Adrenal gland (tissue), 5 donors: ENCODE results near the gene ZNF253.

Source experiments
- POLR2A ChIP-seq, 2 donors: fragments of 450-650 bp; IDR thresholded peaks; one replicate each; pipeline ENCODE4 v1.6.1; 2017; ENCODE audit warnings: antibody characterized with exemption in 2 of 2, mild to moderate bottlenecking in 2 of 2, moderate library complexity in 1 of 2
- TF ChIP-seq, protein P1 (sequence below), 6 experiments: fragments of 450-650 bp in 4 of 6; fragments of 200-600 bp in 2 of 6; sonication (generic) in 1 of 6; IDR thresholded peaks; 1 replicate in 5 of 6; 2 replicates in 1 of 6; pipeline versions ENCODE4 v1.5.1 to v1.8.0; 2016 to 2021; ENCODE audit warnings: antibody characterized with exemption in 6 of 6, mild to moderate bottlenecking in 2 of 6, moderate library complexity in 1 of 6
- donor health status: DM: no; HTN: no; CAD: no.

DNA sequence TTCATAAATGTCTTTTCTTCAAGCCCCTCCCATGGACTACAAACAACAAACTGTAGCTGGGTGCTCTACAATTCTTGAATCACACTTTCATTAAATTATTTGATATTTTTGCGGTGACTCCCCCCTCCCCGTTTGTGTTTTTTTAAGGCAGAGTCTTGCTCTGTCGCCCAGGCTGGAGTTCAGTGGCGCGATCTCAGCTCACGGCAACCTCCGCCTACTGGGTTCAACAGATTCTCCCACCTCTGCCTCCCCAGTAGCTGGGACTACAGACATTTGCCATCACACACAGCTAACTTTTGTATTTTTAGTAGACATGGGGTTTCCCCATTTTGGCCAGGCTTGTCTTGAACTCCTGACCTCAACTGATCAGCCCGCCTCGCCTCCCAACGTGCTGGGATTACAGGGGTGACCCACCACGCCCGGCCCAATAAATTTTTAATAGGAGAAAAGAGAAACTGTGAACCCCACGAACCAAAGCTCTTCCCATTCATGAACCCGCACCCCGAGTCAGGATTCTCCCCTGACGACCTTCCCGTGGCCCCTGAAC lies 44.8 kb upstream of the ZNF253 start:
- TF ChIP-seq, protein P1, sequence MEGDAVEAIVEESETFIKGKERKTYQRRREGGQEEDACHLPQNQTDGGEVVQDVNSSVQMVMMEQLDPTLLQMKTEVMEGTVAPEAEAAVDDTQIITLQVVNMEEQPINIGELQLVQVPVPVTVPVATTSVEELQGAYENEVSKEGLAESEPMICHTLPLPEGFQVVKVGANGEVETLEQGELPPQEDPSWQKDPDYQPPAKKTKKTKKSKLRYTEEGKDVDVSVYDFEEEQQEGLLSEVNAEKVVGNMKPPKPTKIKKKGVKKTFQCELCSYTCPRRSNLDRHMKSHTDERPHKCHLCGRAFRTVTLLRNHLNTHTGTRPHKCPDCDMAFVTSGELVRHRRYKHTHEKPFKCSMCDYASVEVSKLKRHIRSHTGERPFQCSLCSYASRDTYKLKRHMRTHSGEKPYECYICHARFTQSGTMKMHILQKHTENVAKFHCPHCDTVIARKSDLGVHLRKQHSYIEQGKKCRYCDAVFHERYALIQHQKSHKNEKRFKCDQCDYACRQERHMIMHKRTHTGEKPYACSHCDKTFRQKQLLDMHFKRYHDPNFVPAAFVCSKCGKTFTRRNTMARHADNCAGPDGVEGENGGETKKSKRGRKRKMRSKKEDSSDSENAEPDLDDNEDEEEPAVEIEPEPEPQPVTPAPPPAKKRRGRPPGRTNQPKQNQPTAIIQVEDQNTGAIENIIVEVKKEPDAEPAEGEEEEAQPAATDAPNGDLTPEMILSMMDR (IDR thresholded peaks at IDR 0.05), result no peak
- no peak for TF ChIP-seq POLR2A (IDR thresholded peaks at IDR 0.05)
